NCI-H345 treated with DMSO at 0.1 percent for 48 hours (cell line): Measurements from ENCODE around the gene HERC4.
"Not testable (repeated sequence)": the region's sequence is repeated elsewhere in the genome, so short reads cannot be mapped to it uniquely, and the experiment has no call there.

ENCODE experiments used
- DNase-seq: peaks from one replicate; lab custom pipeline; 2025; ENCODE audit not compliant: unreplicated experiment; lab: John Stamatoyannopoulos, UW

HERC4 gene

DNA sequence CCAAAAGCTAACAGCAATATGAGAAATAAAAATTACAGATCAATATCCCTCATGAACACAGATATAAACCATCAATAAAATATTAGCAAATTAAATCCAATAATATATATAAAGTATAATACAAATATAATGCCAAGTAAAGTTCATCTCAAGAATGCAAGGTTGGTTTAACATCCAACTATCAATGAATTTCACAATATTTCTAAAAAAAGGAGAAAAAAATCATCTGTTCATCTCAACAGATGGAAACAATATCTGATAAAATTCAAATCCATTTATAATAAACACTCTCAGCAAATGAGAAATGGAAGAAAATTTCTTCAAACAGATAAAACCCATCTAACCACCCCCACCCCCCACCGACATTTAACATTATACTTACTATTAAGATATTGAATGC, 103.8 kb downstream of the HERC4 start:
- DNase-seq, result no peak

DNA sequence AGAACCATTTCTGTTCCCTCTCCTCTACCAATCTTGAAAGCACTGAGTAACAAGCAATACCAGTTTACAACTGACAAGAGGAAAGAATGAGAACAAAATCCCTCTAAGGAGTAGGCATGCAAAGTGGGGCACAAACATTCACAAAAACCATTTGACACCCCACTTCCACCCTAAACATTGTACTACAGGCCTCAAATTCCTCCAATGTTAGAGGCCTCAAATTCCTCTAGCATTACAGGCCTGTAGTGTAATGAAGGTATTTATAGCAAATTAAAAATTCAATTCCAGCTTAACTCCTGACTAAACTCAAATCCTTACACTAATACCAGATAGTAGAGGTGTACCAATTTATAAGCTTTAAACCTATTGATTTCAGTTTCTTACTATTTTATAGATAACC, 105.2 kb downstream of the HERC4 start:
- no peak for DNase-seq

DNA sequence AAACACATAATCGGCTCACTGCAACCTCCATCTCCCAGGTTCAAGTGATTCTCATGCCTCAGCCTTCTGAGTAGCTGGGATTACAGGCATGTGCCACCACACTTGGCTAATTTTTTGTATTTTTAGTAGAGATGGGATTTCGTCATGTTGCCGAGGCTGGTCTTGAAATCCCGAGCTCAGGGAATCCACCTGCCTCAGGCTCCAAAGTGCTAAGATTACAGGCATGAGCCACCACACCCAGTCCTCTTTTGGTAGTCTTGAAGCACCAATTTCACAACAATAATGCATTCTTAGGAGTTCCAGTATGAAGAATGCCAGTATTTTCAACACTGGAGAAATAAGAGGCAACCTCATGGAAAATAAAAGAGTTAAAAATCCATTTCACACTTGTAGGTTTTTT, 109.0 kb downstream of the HERC4 start:
- DNase-seq, result not testable (repeated sequence)

DNA sequence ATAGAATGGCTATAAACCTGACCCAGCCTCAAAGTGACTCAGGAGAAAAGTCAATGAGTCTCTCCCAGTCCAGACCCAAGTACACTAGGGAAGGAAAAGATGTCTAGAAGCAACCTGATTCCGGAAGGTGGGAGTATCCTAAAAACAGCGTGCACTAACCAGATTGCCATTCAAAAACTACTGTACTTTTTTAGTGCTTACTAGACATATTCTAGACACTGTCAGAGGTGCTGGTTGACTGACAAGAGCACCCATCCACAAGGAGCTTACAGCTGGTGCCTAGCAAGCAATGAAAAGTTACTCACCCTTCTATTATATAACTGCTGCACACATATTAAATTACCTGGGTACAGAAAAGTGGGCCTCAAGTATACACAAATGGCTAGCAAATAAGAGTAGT, 109.6 kb downstream of the HERC4 start:
- DNase-seq, result no peak

DNA sequence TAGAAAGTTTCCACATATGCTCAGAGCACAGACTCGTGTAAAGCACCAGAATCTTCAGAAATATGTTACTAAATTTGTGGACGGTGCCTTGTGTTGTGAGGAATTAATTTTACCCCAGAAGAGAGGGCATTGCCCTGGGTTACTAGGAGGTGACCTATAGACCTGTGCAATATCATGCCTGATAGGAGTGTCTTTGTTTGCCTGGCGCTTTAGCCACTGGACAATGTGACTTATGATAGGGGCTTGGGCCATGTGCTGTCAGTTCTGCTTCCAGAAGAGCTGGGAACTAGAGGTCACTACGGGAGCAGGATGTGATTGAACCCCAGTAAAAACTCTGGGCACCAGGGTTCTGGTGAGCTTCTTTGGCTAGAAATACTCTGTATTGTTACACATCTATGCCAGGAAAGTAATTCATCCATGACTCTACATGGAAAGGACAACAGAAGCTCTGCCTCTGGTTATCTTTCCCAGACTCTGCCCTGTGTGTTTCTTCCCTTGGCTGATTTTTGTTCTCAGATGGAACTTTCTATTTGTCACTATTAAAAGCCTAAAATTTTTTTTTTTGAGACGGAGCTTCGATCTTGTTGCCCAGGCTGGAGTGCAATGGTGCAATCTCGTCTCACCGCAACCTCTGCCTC, 115.1 kb downstream of the HERC4 start:
- no peak for DNase-seq

DNA sequence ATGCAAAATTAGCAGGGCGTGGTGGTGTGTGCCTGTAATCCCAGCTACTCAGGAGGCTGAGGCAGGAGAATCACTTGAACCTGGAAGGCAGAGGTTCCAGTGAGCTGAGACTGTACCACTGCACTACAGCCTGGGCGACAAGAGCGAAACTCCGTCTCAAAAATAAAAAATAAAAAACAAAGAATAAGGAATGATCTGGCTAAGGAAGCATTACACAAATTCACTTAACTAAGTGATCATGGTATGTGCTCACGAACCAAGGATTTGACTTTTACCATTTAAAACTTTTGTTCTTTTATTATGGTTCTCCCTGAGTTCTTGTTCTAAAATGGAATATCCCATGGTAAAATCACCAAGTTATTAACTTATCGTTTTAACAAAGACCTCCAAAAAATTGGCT, 119.5 kb downstream of the HERC4 start:
- DNase-seq, result no peak

DNA sequence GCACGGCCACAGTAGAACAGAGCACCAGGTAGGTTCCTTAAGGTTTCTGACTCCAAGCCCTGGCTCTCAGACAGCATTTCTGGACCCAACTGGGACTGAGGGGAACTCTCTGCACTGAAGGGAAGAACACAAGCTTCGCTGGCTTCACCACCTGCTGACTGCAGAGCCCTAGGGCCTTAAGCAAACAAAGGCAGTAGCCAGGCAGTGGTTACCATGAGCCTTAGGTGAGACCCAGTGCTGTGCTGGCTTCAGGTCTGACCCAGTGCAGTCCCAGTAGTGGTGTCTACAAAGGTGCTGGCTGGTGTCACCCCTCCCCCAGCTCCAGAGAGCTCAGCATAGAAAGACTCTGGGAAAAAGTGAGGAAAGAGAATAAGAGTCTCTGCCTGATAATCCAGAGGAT, 131.2 kb downstream of the HERC4 start:
- DNase-seq, result no peak

DNA sequence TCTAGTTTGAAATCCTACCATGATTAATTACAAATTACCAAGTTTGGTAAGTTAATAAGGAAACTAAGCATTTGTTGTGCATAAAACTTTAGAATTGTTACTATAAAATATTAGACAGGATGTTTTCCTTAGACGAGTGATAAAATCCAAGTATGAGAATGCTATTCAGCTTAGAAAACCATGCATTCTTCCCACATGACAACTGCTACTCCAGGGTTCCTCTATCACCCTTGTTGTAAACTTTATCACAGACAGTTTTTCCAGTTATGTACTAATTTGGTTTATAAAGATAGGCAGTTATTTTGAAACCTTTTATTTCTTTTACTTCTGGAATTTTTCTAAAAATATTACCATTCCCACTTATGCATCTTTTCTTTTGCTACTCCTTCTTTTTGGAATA, 138.7 kb downstream of the HERC4 start:
- no peak for DNase-seq

DNA sequence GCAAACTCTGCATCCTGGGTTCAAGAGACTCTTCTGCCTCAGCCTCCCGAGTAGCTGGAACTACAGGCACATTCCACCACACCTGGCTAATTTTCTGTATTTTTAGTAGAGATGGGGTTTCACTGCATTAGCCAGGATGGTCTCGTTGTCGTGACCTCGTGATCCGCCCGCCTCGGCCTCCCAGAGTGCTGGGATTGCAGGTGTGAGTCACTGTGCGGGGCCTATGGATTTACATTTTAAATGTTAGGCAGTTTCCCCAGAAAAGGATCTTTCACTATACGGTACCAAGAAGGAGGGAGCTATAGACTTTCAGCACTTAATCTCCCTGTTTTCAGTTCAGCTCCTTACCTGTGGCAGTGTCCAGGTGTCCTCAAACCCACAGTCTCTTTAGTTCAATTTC, 139.9 kb downstream of the HERC4 start:
- no peak for DNase-seq

DNA sequence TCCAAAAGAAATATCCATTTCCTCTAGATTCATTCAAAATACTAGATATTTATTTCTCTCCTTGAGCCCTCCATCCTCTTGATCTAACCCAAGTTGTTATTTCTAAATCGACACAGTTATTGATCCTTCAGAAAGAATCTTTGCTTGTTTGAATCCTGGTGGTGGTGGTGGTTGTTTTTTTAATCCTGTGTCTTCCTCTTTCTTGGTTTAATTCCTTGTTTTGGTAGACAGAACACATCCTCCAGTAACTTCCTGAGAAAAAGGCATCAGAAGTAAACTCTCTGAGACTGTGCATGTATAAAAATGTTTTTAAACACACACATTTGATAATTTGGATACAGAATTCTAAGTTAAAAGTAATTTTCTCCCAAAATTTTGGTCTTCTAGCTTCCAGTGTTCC, 140.7 kb downstream of the HERC4 start:
- no peak for DNase-seq

DNA sequence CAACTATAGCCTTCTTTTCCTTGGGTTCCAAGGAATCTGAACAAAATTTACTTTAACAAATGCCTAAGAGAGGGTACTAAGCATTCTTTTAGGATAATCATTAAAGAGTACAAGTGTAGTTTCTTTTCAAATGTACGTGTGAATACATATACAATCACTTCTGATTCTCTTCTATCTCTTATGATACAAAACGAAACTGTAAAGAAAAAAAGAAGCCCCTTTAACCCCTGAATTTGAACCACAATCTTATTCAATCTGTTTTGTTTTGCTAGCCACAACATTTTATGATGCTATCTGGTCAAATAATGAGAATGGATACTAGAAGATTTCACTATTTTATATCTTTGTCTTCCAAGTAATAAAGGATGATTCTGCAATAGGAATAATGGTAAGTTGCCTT, 141.9 kb downstream of the HERC4 start:
- DNase-seq, result no peak

DNA sequence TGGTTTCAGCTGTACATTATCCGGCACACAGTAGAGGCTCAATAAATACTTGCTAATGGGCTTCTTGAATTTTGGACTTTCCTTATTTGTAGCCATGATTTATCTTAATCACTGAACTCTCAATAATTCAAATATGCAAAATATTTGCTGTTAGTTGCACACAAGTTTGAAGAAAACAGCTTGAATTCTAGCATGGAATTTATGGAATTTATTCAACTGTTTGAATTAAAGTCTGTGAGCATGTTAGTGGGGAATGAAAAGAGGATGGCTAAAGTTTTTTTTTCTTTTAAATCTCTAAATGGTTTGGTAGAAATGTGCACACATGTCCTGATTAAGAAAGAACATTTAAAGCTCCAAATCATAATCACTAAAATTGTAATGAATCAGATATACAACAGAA, 148.1 kb downstream of the HERC4 start:
- DNase-seq, result no peak

DNA sequence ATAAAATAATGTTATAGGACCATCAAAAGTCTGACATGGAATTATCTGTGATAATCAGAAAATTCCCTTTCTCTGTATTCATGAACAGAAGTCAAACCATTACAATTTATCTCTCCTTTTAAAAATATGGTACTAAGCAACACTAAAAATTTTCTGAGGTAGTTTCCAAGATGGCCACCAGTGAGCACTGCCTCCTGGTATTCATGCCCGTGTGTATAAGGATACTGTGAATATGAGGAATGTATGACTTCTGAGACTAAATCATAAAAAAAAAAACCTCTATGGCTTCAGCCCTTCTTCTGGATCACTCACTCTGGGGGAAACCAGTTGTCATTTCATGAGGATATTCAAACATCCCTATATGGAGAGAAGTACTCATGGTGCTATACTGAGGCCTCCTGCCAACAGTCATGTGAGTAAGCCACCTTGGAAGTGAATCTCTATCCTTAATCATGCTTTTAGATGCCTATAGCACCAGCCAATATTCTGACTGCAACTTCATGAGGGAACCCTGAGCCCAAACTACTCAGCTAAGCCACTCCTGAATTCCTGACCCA, 149.6 kb downstream of the HERC4 start:
- DNase-seq, result no peak

DNA sequence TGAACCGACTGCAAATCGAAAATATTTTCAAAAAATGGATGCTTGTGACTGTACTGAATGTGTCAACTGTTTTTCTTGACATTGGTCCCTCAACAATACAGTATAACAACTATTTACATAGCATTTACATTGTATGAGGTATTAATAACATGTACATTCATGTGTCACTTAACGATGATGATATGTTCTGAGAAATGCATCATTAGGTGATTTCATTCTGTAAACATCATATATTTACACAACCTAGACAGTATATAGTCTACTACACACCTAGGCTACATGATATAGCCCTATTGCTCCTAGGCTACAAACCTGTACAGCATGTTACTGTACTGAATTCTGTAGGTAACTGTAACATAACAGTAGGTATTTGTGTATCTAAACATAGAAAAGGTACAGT, 150.9 kb downstream of the HERC4 start:
- no peak for DNase-seq

DNA sequence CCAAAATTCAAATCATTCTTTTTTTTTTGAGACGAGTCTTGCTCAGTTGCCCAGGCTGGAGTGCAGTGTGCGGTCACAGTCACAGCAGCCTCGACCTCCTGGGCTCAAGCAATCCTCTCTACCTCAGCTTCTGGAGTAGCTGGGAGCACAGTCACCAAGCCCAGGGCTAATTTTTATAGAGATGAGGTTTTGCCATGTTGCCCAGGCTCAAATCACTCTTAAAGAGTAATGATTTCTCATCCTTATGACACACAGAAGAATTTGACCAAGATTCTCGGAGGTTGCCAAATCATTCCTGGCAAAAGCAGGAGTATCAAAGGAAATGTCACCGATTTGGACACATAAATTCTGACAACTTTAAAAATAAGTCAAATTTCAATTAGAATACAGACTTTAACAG, 151.5 kb downstream of the HERC4 start:
- DNase-seq, result no peak

DNA sequence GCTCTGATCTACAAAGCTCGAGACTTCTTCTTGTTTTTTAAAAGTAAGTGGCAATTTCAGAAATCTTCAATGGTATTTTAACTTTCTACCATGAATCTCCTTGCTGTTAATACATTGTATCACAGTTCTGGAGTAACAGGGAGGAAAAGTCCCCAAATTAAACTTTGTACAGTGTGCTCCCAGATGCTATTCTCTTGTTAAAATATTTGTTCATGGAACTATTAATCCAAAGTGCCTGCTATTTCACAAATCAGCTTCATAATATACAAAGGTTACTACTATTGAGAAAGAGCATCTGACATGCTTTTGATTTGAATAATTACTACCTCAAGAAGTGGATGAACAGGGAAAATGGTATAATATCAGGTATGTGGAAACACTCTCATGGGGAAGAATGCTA, 154.0 kb downstream of the HERC4 start:
- no peak for DNase-seq

DNA sequence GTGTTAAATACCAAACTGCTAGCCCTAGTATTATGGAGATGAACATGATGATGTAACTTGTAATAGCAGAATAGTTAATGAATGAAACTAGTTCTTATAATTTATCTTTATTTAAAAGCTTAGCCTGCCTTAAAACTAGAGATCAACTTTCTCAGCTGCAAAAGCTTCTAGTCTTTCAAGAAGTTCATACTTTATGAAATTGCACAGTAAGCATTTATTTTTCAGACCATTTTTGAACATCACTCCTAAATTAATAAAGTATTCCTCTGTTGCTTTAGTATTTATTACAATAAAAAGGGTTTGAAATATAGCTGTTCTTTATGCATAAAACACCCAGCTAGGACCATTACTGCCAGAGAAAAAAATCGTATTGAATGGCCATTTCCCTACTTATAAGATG, 157.4 kb downstream of the HERC4 start:
- no peak for DNase-seq

DNA sequence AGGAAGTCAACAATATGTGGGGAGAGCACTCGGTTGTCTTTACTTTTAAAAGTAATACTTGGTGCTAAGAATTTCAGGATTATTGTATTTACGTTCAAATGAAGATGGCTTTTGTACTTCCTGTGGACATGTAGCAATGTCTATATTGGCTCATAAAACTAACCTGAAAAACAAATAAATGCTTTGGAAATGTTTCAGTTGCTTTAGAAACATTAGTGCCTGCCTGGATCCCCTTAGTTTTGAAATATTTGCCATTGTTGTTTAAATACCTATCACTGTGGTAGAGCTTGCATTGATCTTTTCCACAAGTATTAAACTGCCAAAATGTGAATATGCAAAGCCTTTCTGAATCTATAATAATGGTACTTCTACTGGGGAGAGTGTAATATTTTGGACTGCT, 157.9 kb downstream of the HERC4 start:
- DNase-seq, result no peak

DNA sequence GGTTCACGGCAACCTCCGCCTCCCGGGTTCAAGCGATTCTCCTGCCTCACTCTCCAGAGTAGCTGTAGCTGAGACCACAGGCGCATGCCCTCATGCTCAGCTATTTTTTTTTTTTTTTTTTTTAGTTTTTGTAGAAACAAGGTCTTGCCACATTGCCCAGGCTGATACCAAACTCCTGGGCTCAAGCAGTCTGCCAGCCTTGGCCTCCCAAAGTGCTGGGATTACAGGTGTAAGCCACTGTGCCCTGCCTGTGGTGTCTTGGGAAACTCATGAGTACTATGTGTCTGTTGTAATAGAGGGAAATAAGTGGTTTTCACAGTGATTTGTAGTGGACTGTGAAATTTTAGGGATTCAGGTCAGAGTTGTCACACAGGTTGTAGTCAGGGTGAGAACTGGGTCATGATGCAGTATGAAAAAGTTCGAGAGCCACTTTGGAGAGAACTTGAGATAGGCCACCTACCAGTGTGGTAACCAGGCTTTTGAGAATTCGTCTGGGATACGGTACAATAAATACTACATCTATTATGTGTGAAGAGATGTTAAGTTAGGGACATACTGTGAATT, 160.2 kb downstream of the HERC4 start:
- DNase-seq, result no peak

DNA sequence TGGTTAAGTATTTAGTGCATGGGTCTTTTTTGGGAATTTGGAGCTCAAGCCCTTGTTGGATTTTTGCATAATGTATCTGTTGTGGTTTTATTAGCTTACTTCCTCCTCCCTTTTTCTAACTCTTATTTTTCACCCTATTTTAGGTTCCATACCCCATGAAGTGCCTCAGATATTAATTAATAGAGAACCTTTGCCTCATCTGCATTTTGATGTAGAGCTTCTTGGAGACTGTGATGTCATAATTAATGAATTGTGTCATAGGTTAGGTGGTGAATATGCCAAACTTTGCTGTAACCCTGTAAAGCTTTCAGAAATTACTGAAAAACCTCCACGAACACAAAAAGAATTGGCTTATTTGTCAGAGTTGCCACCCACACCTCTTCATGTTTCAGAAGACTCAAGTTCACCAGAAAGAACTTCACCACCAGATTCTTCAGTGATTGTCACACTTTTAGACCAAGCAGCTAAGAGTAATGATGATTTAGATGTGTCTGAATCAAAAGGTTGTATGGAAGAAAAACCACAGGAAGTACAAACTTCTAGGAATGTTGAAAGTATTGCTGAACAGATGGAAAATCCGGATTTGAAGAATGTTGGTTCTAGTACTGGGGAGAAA, 162.6 kb downstream of the HERC4 start:
- DNase-seq, result no peak

DNA sequence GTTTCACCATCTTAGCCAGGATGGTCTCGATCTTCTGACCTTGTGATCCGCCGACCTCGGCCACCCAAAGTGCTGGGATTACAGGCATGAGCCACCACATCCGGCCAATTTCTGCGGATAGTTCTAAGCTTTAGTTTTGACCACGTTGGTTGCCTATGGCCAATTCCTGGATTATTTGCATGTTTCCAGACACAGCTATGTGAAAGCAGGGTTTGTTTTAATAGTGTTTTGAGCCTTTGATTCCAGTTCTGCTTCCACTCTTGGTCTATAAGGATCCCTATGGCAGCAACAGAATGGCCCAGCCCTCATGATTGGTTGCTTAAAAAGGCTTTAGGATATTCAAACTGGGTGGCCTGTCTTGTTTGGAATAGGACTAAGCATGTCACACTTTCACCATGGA, 171.5 kb downstream of the HERC4 start:
- DNase-seq, result no peak

DNA sequence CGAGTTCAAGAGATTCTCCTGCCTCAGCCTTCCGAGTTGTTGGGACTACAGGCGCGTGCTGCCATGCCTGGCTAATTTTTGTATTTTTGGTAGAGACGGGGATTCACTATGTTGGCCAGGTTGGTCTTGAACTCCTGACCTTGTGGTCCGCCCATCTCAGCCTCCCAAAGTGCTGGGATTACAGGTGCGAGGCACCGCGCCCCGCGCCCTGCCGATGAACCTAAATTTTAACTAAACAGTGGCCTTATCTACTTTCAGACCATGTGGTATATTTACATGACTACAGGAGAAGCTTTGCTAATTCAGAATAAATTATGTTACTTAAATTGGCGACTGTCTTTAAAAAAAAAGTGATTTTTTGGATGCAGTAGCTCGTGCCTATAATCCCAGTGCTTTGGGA, 181.4 kb downstream of the HERC4 start:
- no peak for DNase-seq
